ENCODE results near the gene ASCL2.

The ASCL2 gene

GRCh38 chr11:2258501-2259465 is 11.6 kb downstream of the ASCL2 start:
- no peak overlapping the region for H3K4me3 ChIP-seq (ENCODE audit: low read length)
- no peak overlapping the region for H3K27ac ChIP-seq (ENCODE audit: low read length)
- H3K9me3 ChIP-seq (ENCODE audit: insufficient read depth, low read depth, low read length), result no peaks in the 10 kb centered on the region
- no peaks in the 10 kb centered on the region for H3K4me1 ChIP-seq (ENCODE audit: insufficient read depth, low read length)
- no peaks in the 10 kb centered on the region; the same call in 1 of the 2 replicates for H3K27me3 ChIP-seq (ENCODE audit: insufficient read depth, low read length)
- no peaks in the 10 kb centered on the region for H3K36me3 ChIP-seq (ENCODE audit: insufficient read depth, low read depth, low read length)
- no peak overlapping the region for H3K9ac ChIP-seq (ENCODE audit: low read depth, low read length)

- Histone ChIP-seq H3K4me1 (ENCODE audit: insufficient read depth, low read length) (no peaks in the 10 kb centered on the region), H3K27me3 (ENCODE audit: insufficient read depth, low read length) (no peaks in the 10 kb centered on the region; the same call in 1 of the 2 replicates), H3K27ac (ENCODE audit: low read length) (no peak overlapping the region), H3K9me3 (ENCODE audit: insufficient read depth, low read depth, low read length) (no peaks in the 10 kb centered on the region), H3K4me3 (ENCODE audit: low read length) (no peak overlapping the region), H3K9ac (ENCODE audit: low read depth, low read length) (no peak overlapping the region), H3K36me3 (ENCODE audit: insufficient read depth, low read depth, low read length) (no peaks in the 10 kb centered on the region)
Observed at GRCh38 chr11:2256951-2257700, 13.3 kb downstream of the ASCL2 start.

- no peak overlapping the region for H3K4me3 ChIP-seq (ENCODE audit: low read length)
- no peaks in the 10 kb centered on the region for H3K36me3 ChIP-seq (ENCODE audit: insufficient read depth, low read depth, low read length)
- H3K4me1 ChIP-seq (ENCODE audit: insufficient read depth, low read length), result no peaks in the 10 kb centered on the region
- H3K9ac ChIP-seq (ENCODE audit: low read depth, low read length), result no peak overlapping the region
- no peaks in the 10 kb centered on the region for H3K27me3 ChIP-seq (ENCODE audit: insufficient read depth, low read length)
- H3K27ac ChIP-seq (ENCODE audit: low read length), result no peak overlapping the region
- no peaks in the 10 kb centered on the region for H3K9me3 ChIP-seq (ENCODE audit: insufficient read depth, low read depth, low read length)
Observed at GRCh38 chr11:2256293-2256913, 14.0 kb downstream of the ASCL2 start.

- Histone ChIP-seq H3K27ac (ENCODE audit: low read length) (no peak overlapping the region), H3K36me3 (ENCODE audit: insufficient read depth, low read depth, low read length) (no peaks in the 10 kb centered on the region), H3K9ac (ENCODE audit: low read depth, low read length) (no peak overlapping the region), H3K4me3 (ENCODE audit: low read length) (no peak overlapping the region), H3K27me3 (ENCODE audit: insufficient read depth, low read length) (peaks cover 5% of the 10 kb centered on the region; the same call in 1 of the 2 replicates), H3K9me3 (ENCODE audit: insufficient read depth, low read depth, low read length) (no peaks in the 10 kb centered on the region), H3K4me1 (ENCODE audit: insufficient read depth, low read length) (no peaks in the 10 kb centered on the region)
Observed at GRCh38 chr11:2252018-2252417, 18.4 kb downstream of the ASCL2 start.

GRCh38 chr11:2251138-2251537 is 19.2 kb downstream of the ASCL2 start:
- no peak overlapping the region for H3K27ac ChIP-seq (ENCODE audit: low read length)
- no peaks in the 10 kb centered on the region for H3K36me3 ChIP-seq (ENCODE audit: insufficient read depth, low read depth, low read length)
- no peak overlapping the region for H3K4me3 ChIP-seq (ENCODE audit: low read length)
- peaks cover 5% of the 10 kb centered on the region; the same call in 1 of the 2 replicates for H3K27me3 ChIP-seq (ENCODE audit: insufficient read depth, low read length)
- no peak overlapping the region for H3K9ac ChIP-seq (ENCODE audit: low read depth, low read length)
- no peaks in the 10 kb centered on the region for H3K4me1 ChIP-seq (ENCODE audit: insufficient read depth, low read length)
- no peaks in the 10 kb centered on the region for H3K9me3 ChIP-seq (ENCODE audit: insufficient read depth, low read depth, low read length)

- Histone ChIP-seq H3K4me1 (ENCODE audit: insufficient read depth, low read length) (no peaks in the 10 kb centered on the region), H3K9me3 (ENCODE audit: insufficient read depth, low read depth, low read length) (no peaks in the 10 kb centered on the region), H3K9ac (ENCODE audit: low read depth, low read length) (no peak overlapping the region), H3K27ac (ENCODE audit: low read length) (no peak overlapping the region), H3K4me3 (ENCODE audit: low read length) (no peak overlapping the region), H3K27me3 (ENCODE audit: insufficient read depth, low read length) (peaks cover 5% of the 10 kb centered on the region; the same call in 1 of the 2 replicates), H3K36me3 (ENCODE audit: insufficient read depth, low read depth, low read length) (no peaks in the 10 kb centered on the region)
Observed at GRCh38 chr11:2250485-2250884, 19.9 kb downstream of the ASCL2 start.

GRCh38 chr11:2250041-2250440 is 20.3 kb downstream of the ASCL2 start:
- Histone ChIP-seq H3K9me3 (ENCODE audit: insufficient read depth, low read depth, low read length) (no peaks in the 10 kb centered on the region), H3K27me3 (ENCODE audit: insufficient read depth, low read length) (peaks cover 5% of the 10 kb centered on the region; the same call in 1 of the 2 replicates), H3K27ac (ENCODE audit: low read length) (no peak overlapping the region), H3K4me1 (ENCODE audit: insufficient read depth, low read length) (no peaks in the 10 kb centered on the region), H3K9ac (ENCODE audit: low read depth, low read length) (no peak overlapping the region), H3K36me3 (ENCODE audit: insufficient read depth, low read depth, low read length) (no peaks in the 10 kb centered on the region), H3K4me3 (ENCODE audit: low read length) (no peak overlapping the region)

- no peak overlapping the region for H3K9ac ChIP-seq (ENCODE audit: low read depth, low read length)
- H3K4me3 ChIP-seq (ENCODE audit: low read length), result no peak overlapping the region
- H3K27ac ChIP-seq (ENCODE audit: low read length), result no peak overlapping the region
- H3K36me3 ChIP-seq (ENCODE audit: insufficient read depth, low read depth, low read length), result no peaks in the 10 kb centered on the region
- no peaks in the 10 kb centered on the region for H3K9me3 ChIP-seq (ENCODE audit: insufficient read depth, low read depth, low read length)
- H3K27me3 ChIP-seq (ENCODE audit: insufficient read depth, low read length), result peaks cover 5% of the 10 kb centered on the region; the same call in 1 of the 2 replicates
- H3K4me1 ChIP-seq (ENCODE audit: insufficient read depth, low read length), result no peaks in the 10 kb centered on the region
Observed at GRCh38 chr11:2249189-2249916, 21.0 kb downstream of the ASCL2 start.

- Histone ChIP-seq H3K4me1 (ENCODE audit: insufficient read depth, low read length) (no peaks in the 10 kb centered on the region), H3K9ac (ENCODE audit: low read depth, low read length) (no peak overlapping the region), H3K27ac (ENCODE audit: low read length) (no peak overlapping the region), H3K36me3 (ENCODE audit: insufficient read depth, low read depth, low read length) (no peaks in the 10 kb centered on the region), H3K27me3 (ENCODE audit: insufficient read depth, low read length) (peaks cover 5% of the 10 kb centered on the region; the same call in 1 of the 2 replicates), H3K4me3 (ENCODE audit: low read length) (no peak overlapping the region), H3K9me3 (ENCODE audit: insufficient read depth, low read depth, low read length) (no peaks in the 10 kb centered on the region)
Observed at GRCh38 chr11:2248762-2249161, 21.6 kb downstream of the ASCL2 start.

GRCh38 chr11:2248242-2248641 is 22.1 kb downstream of the ASCL2 start:
- Histone ChIP-seq H3K27me3 (ENCODE audit: insufficient read depth, low read length) (peaks cover 5% of the 10 kb centered on the region; the same call in 1 of the 2 replicates), H3K9ac (ENCODE audit: low read depth, low read length) (no peak overlapping the region), H3K36me3 (ENCODE audit: insufficient read depth, low read depth, low read length) (no peaks in the 10 kb centered on the region), H3K4me1 (ENCODE audit: insufficient read depth, low read length) (no peaks in the 10 kb centered on the region), H3K4me3 (ENCODE audit: low read length) (no peak overlapping the region), H3K9me3 (ENCODE audit: insufficient read depth, low read depth, low read length) (no peaks in the 10 kb centered on the region), H3K27ac (ENCODE audit: low read length) (no peak overlapping the region)

- H3K27me3 ChIP-seq (ENCODE audit: insufficient read depth, low read length), result peaks cover 5% of the 10 kb centered on the region; the same call in 1 of the 2 replicates
- H3K9ac ChIP-seq (ENCODE audit: low read depth, low read length), result no peak overlapping the region
- no peak overlapping the region for H3K4me3 ChIP-seq (ENCODE audit: low read length)
- no peaks in the 10 kb centered on the region for H3K4me1 ChIP-seq (ENCODE audit: insufficient read depth, low read length)
- H3K9me3 ChIP-seq (ENCODE audit: insufficient read depth, low read depth, low read length), result peaks cover 2% of the 10 kb centered on the region; the same call in 1 of the 2 replicates
- no peak overlapping the region for H3K27ac ChIP-seq (ENCODE audit: low read length)
- H3K36me3 ChIP-seq (ENCODE audit: insufficient read depth, low read depth, low read length), result no peaks in the 10 kb centered on the region
Observed at GRCh38 chr11:2247496-2247895, 22.9 kb downstream of the ASCL2 start.

Measured in iPS-20b (cell line).